ENCODE data around the gene SLC25A11.
"Not testable (repeated sequence)": the region's sequence is repeated elsewhere in the genome, so short reads cannot be mapped to it uniquely, and the experiment has no call there.

Gene SLC25A11

DNA sequence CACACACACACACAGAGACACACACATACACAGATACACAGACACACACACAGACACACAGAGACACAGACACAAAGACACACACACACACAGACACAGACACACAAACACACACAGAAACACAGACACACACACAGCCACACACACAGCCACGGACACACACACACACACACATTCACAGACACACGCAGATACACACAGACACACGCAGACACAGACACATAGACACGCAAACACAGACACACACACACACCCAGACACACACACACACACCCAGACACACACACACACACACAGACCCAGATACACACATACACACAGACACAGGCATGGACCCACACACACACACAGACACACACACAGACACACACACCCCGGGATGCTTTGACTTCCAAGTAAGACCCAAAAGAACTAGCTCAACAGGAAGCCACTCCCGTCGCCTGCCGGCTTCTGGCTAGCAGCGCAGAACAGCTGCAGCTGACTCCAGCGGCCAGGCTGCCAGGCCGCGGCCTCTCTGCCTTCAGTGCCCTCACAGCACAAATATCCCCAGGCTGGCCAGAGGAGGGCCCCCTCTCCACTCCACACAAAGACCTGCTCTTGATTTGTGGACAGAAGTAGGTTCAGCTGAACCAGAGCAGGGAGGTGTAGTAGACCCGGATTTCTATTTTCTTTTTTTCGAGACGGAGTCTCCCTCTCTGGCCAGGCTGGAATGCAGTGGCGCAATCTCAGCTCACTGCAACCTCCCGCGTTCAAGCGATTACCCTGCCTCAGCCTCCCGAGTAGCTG, 30.9 kb downstream of the SLC25A11 start:
- peak; percentile 53 for DNase-seq

DNA sequence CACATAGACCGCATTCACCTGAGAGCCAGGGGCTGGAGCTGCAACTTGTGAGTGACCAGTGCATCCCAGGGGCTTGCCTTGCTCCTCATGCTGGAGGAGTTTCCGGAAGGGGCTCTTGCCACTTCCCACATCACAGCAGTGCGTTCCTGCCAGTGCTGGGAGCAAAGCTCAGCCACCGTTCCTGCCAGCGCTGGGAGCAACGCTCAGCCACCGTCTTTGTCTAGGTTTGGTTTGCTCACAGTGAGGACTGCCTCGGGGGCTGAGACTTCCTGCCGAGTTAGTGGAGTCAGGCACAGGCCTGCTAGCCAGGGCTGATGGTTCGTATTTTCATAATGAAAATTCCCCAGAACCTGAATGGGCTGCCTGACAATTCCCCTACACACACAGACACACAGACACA, 31.5 kb downstream of the SLC25A11 start:
- DNase-seq: no peak

DNA sequence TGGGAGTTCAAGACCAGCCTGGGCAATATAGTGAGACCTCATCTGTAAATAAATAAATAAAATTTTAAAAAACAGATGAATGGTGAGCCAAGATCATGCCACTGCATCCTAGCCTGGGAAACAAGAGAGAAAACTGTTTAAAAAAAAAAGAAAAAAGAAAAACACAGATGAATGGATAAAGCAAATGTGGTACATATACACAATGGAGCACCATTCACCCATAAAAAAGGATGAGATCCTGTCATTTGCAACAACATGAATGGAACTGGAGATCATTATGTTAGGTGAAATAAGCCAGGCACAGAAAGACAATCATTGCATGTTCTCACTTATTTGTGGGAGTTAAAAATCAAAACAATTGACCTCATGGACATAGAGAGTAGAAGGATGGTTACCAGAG, 33.2 kb downstream of the SLC25A11 start:
- not testable (repeated sequence) for DNase-seq

DNA sequence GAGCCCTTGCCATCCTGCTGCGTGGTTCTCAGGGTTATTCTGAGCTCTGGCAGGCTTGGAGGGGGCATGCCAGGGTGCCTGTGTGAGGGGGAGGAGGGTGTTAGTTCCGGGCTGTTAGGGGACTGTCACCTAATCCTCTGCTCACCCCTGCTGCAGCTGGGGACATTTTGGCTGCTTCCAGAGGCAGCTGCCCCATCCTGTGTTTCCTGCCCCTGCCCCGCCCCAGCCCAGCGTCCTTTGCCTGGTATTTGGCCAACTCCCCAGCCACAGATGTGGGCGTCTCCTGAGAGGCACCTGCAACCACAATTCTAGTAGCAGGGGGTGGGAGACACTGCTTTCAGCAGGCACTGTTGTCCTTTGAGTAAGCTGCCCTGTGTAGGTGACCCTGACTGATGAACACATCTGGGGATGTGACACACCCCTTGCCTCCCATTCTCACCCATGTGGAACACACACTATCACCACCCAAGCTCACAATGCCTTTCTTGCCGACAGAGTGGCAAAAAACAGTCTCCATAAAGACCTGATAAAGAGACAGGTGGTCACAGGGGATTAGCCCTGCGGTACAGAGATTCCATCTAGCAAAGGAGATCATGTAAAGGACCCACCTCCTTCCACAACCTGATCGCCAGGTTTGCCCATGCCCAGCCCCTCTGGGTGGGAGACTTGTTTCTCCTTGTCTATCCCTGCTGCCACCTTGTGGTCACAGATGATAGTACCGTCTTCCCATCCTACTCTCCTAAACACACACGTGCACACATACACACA, 36.6 kb downstream of the SLC25A11 start, which contains the start of gene CHRNE:
TSS of gene CHRNE (minus strand) at position 48 of the 768 bp plus-strand sequence. CDS start at position 13, 35 bp downstream.
- peak; percentile 15 for DNase-seq

DNA sequence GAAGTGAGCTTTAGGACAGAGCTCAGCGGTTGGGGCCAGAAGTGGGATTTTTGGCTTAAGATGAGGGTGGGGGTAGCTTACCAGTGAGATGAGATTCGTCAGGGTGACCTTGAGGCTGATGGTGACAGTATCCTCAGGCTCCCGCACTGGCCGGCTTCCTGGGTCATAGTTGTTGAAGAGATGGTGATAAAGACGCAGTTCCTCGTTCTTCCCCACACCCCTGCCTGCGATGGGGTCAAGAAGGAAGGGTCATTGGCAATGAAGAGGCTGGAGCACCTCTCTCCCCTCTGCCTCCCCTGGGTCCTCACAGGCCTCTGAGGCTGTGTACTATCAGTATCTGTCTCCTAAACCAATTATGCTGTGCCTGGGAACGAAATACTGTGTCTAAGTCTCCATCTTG, 37.3 kb downstream of the SLC25A11 start:
- no peak for DNase-seq

DNA sequence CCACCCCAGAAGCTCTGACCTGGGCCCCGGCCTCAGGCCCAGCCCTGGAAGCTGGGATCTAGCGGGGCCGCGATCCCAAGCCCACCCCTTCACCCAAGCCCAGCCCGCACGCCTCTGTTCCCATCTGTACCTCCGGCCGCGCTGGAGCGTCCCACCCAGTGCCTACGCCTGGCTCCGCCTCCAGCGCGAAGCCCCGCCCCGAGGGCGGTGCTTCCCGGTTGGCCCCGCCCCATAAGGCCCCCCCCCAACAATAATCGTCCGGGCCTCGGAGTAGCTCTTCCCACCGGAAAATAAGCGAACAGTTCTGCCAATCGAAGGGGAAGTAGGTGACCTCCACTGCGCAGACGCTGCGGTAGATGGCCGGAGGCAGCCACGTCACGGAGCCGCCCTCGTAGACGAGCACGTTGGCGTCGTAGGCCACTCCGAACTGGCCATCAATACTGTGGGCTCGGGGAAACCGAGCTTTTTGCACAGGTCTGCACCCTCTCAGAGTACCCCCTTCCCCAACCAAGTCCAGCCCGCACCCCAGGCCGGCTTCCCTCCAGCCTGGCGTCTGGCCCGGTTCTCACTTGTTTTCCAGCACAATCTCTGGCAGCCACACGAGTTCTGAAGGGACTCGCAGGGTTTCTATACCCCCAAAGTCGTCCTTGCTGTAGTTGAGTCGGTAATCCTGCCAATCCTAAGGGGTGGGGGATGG, 38.0 kb downstream of the SLC25A11 start:
- DNase-seq: no peak

DNA sequence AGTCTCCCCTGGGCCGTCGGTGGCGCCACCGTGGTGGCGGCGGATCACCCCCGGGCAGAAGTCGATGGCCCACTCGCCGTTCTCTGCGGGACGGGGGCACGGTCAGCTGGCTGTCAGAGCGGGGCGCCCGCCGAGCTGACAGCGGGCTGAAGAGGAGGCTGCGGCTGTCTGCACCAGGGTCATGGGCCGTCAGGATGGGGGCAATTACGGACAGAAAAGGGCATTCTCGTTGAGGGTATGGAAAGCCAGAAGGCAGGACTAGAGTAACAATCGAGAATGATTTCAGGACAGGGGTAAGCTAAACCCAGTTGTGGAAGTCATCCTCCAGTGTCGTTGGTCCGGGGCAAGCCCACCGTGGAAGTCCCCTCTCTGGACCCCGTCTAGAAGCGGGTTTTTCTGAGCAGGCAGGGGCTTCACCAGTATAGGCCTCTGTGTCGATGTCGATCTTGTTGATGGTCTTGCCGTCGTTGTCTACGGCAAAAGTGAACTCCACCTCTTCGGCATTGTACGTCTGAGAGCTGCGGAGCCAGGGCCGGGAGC, 38.7 kb downstream of the SLC25A11 start:
- DNase-seq: no peak

DNA sequence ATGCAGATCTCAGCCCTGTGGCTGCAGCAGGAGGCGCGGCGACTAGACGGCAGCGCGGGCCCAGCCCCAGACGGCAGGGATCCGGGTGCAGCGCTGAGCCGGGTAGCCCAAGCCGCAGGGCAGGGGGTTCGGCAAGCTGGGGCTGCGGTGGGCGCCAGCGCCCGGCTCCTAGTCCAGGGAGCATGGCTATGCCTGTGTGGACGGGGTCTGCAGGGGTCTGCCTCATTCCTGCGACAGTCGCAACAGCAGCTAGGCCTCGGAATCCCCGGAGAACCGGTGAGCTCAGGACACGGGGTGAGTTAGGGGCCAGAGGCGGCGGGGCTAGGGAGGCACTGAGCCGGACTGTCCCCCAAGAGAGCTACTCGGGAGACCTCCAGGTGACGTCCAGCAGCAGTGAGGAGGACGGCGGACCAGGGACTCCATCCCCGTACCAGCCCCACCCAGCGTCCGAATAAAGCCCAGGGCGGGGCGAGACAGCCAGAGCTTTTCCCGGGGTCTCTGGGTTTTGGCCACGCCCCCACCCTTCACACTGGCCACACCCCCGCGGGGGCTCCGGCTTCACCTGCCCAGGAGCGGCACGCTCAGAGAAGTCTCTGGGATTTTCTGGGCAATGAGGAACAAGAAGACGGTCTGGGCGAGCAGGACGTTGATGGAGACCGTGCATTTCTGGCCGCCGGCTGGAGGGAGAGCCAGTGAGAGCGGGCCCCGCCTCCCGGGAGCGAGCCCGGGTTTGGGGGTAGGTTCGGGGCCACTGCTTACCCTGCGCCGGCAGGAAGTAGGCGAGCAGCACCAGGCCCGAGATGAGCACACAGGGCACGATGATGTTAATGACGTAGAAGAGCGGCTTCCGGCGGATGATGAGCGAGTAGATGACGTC, 39.4 kb downstream of the SLC25A11 start:
- DNase-seq: no peak

DNA sequence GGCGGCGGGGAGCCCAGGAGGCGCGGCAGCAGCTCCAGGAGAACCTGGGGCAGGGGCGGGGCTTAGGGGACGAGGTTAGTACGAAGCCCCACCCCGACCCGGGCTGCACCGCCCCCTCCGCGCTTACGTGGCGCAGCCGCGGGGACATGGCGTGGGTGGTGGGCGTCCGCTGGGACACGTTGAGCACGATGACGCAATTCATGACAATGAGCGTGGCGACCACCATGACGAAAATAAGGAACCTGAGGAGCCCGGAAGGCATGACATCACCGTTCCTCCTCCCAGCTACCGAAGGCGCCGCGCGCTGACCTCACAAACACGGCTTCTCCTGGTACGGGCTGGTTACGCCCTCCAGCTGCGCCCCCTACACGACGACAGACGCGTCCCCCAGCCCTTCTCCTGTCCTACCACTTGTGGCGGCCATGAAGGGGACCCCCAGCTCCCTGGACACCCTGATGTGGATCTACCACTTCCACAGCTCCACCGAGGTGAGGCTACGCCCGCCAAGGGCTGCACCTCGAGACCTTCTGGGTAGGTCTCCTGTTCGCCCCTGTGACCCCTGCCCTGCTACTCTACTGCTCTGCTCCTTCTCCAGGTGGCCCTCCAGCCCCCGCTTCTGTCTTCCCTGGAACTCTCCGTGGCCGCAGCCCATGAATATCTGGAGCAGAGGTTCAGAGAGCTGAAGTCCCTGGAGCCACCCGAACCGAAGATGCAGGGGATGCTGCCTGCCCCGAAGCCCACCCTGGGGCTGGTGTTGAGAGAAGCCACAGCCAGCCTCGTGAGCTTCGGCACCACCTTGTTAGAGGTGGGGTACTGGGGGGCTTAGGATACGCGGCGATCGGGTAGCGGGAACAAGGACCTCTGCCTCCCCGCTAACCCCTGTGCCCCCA, 40.3 kb downstream of the SLC25A11 start, which contains the start of gene C17orf107:
TSS of gene C17orf107 (plus strand) at position 196 of the 890 bp plus-strand sequence. CDS start at position 423, 227 bp downstream.
- DNase-seq: peak; percentile 17

DNA sequence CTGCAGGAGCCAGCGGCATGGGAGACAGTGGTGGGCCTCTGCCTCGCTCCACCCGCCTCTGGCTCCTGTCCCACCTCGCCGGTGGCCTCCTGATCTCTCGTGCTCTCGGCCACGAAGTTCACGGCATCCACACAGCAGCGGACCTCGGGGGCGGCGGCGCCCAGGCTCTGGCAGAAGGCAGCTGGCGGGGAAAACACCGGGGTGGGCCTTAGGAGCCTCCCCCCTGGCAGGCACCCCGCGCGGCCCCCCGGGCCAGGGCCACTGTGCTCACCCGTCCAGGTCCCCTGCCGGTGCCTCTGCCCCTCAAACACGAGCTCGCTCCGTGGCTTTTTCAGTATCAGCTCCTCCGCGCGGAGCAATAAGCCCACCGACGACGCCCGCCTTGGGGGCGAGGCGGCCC, 40.9 kb downstream of the SLC25A11 start:
- DNase-seq: no peak

DNA sequence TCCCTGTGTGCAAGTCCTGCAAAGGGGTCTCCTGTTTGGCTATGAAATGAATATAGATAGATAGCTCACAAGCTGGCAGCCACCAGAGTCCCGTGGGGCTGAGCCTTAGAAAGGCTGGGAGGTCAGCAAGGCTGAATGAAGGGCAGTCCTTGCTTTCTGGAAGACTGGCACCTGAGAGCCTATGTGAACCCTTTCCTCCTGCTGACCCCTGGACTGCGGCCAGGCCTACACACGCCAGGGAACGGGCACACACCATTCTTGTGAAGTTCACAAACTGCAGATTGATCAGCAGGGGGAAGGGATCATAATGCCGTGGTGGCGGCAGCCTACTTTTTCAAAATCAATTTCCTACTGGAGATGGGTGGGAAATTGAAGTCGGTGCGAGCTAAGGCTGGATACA, 41.5 kb downstream of the SLC25A11 start:
- no peak for DNase-seq

DNA sequence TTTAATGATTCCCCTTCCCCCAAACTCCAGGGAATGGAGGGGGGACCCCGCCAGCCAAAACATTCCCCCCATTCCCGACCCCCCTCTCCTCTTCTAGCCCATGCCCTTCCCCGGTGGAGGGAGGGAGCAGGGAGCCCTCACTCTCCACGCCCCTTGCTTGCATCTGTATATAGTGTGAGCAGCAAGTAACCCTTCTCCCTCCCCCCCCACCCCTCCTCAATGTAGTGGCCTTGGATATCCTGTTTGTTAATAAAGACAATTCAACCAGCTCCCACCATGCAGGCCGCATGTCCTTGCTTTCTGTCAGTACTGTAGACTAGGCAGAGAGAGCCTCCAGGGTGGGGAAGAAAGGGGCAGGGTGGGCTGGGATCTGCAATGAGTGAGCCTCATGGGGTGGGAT, 42.1 kb downstream of the SLC25A11 start:
- no peak for DNase-seq

DNA sequence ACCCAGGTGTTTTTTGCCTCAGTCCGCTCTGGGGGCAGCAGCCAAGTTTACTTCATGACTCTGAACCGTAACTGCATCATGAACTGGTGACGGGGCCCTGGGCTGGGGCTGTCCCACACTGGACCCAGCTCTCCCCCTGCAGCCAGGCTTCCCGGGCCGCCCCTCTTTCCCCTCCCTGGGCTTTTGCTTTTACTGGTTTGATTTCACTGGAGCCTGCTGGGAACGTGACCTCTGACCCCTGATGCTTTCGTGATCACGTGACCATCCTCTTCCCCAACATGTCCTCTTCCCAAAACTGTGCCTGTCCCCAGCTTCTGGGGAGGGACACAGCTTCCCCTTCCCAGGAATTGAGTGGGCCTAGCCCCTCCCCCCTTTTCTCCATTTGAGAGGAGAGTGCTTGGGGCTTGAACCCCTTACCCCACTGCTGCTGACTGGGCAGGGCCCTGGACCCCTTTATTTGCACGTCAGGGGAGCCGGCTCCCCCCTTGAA, 42.6 kb downstream of the SLC25A11 start:
- no peak for DNase-seq

DNA sequence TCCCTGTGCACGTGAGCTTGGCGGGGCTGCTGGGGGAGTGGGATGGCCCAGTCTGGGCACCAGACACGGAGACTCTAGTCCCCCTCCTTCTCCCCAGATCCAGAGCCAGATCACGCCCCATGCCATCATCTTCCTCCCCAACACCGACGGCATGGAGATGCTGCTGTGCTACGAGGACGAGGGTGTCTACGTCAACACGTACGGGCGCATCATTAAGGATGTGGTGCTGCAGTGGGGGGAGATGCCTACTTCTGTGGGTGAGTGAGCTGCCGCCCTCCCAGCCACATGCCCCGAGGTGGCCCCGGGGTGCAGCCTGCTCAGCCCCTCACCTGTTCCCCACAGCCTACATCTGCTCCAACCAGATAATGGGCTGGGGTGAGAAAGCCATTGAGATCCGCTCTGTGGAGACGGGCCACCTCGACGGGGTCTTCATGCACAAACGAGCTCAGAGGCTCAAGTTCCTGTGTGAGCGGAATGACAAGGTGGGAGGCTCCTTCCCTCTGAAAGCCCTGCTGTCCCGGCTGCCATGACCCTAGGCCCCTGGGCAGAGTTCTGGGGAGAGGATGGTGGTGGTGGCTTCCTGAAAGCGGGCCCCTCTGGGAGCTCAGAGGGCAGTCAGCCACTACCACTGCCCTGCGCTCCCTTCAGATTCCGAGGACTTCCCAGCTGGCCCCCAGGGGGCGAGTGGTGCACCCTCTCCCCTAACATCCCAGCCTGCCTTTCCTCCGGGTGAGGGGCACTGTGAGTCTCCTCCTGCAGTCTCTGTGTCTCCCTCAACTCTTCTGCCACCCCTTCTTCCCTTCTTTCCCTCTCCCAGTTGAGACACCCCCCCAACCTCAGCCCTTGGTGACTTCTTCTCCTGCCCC, 43.3 kb downstream of the SLC25A11 start:
- no peak for DNase-seq

DNA sequence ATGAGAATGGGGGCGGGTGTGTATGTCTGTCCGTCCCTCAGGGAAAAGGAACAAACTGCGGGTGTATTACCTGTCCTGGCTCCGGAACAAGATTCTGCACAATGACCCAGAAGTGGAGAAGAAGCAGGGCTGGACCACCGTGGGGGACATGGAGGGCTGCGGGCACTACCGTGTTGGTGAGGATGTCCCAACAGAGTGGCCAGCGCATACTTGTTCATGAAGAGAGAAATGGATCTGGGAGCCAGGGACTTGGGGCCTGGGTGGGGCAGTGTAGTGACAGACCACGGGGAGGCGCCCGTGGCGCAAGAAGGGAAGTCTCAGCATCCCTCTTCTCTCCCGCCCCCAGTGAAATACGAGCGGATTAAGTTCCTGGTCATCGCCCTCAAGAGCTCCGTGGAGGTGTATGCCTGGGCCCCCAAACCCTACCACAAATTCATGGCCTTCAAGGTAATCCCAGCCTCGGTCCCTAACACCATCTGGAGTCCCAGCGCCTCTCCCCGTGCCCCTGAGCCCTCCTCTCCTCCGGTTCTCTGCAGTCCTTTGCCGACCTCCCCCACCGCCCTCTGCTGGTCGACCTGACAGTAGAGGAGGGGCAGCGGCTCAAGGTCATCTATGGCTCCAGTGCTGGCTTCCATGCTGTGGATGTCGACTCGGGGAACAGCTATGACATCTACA, 44.1 kb downstream of the SLC25A11 start:
- DNase-seq: no peak

DNA sequence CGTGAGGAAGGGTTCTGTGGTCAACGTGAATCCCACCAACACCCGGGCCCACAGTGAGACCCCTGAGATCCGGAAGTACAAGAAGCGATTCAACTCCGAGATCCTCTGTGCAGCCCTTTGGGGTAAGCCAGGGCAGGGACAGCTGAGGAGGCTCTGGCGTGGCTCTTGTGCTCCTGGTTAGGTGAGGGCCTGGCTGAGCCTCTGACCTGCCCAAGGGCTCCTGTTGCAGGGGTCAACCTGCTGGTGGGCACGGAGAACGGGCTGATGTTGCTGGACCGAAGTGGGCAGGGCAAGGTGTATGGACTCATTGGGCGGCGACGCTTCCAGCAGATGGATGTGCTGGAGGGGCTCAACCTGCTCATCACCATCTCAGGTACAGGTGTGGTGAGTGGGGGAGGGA, 44.7 kb downstream of the SLC25A11 start:
- DNase-seq: no peak

DNA sequence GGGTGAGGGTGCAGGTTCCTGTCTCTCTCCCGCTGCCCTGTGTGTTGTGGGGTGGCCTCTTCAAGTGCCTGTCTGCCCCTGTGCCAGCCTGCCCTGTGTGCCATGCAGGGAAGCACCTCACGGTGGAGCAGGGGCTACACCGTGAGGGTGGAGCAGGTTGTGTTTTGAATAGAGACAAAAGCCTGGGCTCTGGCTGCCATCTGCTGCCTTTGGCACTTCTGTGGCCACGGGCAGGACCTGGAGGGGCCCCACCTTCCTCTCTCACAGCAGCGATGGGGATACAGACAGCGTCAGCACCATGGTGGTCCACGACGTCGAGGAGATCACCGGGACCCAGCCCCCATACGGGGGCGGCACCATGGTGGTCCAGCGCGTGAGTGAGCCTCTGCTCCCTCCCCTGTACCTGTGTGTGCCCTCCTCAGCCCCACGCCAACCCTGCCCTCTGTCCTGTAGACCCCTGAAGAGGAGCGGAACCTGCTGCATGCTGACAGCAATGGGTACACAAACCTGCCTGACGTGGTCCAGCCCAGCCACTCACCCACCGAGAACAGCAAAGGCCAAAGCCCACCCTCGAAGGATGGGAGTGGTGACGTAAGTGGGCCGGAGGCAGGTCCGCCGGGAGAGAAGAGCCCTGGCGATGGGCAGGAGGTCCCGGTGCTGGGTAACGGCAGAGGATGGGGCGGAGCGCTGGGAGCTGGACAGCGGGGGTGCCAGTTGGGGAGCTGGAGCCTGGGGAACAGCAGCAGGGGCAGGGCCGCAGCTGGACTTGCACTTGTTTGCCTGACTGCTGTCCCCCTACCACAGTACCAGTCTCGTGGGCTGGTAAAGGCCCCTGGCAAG, 45.9 kb downstream of the SLC25A11 start:
- no peak for DNase-seq

DNA sequence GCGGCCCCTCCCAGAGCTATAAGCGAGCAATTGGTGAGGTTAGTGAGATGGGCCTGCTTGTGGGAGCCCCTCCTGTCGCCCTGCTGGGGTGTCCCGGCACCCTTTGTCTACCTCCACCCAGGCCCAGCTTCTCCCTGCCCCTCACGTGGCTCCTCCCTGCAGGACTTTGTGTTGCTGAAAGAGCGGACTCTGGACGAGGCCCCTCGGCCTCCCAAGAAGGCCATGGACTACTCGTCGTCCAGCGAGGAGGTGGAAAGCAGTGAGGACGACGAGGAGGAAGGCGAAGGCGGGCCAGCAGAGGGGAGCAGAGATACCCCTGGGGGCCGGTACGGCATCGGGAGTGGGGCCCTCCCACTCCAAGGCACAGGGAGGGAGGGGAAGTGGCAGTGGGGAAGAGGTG, 46.6 kb downstream of the SLC25A11 start:
- DNase-seq: no peak
